ENCODE results near the gene NFE2L2.

DNA sequence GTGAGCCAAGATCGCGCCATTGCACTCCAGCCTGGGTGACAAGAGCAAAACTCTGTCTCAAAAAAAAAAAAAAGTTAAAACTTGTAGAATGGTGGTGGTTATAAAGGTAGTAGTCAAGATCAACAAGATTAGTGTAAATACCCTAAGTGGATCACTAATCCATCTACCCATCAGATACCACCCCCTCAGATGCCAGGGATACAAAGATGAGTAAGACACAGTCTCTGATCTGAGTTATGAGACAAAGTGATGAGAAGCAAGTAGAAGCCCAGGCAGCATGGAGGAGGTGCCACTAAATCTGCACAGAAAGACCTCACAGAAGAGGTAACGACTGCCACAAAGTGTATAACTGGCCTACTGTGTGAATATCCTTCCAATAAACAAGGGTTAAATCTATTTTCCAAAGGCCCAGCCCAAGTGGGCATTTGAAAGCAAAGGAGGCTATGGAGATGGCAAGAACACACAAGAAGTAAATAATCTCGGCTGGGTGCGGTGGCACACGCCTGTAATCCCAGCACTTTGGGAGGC, 20.2 kb downstream of the NFE2L2 start:
- TF ChIP-seq, protein P1, sequence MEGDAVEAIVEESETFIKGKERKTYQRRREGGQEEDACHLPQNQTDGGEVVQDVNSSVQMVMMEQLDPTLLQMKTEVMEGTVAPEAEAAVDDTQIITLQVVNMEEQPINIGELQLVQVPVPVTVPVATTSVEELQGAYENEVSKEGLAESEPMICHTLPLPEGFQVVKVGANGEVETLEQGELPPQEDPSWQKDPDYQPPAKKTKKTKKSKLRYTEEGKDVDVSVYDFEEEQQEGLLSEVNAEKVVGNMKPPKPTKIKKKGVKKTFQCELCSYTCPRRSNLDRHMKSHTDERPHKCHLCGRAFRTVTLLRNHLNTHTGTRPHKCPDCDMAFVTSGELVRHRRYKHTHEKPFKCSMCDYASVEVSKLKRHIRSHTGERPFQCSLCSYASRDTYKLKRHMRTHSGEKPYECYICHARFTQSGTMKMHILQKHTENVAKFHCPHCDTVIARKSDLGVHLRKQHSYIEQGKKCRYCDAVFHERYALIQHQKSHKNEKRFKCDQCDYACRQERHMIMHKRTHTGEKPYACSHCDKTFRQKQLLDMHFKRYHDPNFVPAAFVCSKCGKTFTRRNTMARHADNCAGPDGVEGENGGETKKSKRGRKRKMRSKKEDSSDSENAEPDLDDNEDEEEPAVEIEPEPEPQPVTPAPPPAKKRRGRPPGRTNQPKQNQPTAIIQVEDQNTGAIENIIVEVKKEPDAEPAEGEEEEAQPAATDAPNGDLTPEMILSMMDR (conservative IDR thresholded peaks at IDR 0.05; ENCODE audit: low read length): no peak
- TF ChIP-seq EZH2phosphoT487 (IDR thresholded peaks at IDR 0.05; ENCODE audit: borderline replicate concordance, low read depth, low read length): no peak
